ENCODE data around the gene ZFC3H1.

ZFC3H1 gene

DNA sequence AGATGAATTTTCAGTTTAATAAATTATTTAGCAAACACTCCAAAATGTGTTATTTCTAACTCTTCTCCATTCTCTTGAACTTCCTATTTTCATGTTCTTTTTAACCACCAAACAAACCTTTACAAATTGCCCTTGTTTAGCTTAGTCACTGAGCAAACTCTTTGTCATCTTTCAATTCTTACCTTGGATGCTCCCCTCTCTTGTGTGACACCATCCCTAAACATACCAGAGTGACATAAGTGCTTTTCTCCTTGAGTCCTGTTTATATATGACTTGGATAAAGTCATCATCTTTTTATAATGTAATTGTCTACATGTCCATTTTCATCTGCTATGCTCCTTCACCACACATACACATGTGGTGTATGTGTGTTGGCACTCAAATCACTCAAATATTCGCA is 18.8 kb upstream of the ZFC3H1 start:
- H3K9me3 ChIP-seq (ENCODE audit: control insufficient read depth, low read length): no peaks in the 10 kb centered on the region
- peaks cover 6% of the 10 kb centered on the region for H3K4me1 ChIP-seq (ENCODE audit: control insufficient read depth, insufficient read depth, low read depth, low read length)
- WGBS: no CpG with 5 or more reads among the region's 1 CpG
- no peak overlapping the region for H2AK5ac ChIP-seq (ENCODE audit: low read length, severe bottlenecking)
- H3K4me3 ChIP-seq (ENCODE audit: insufficient read depth in 1 of 2, low read depth in 1 of 2, low read length in 2 of 2): no peak overlapping the region
- H2BK5ac ChIP-seq (ENCODE audit: low read depth, low read length, poor library complexity, severe bottlenecking): no peak overlapping the region
- DNase-seq: no peak
- H3K14ac ChIP-seq (ENCODE audit: low read length in 2 of 2): no peak overlapping the region
- no peak overlapping the region for H3K27ac ChIP-seq (ENCODE audit: low read length, poor library complexity, severe bottlenecking)
- no peak overlapping the region for H3K9ac ChIP-seq (ENCODE audit: low read length)
- no peak overlapping the region for H4K91ac ChIP-seq (ENCODE audit: low read length)
- no peak overlapping the region for H2BK12ac ChIP-seq (ENCODE audit: low read length in 2 of 2)
- H3K4me2 ChIP-seq (ENCODE audit: low read length, poor library complexity, severe bottlenecking): no peak overlapping the region
- H2BK15ac ChIP-seq (ENCODE audit: low read depth, poor library complexity, severe bottlenecking): no peak overlapping the region
- H3K23ac ChIP-seq (ENCODE audit: low read length in 2 of 2): no peak overlapping the region
- H3K18ac ChIP-seq (ENCODE audit: low read depth in 1 of 2, low read length in 2 of 2): no peak overlapping the region
- H3K4ac ChIP-seq (ENCODE audit: low read depth in 1 of 2, low read length in 2 of 2): no peak overlapping the region
- H3K27me3 ChIP-seq (ENCODE audit: control insufficient read depth in 1 of 2, insufficient read depth in 1 of 2, low read length in 2 of 2): no peaks in the 10 kb centered on the region
- no peak overlapping the region for H4K8ac ChIP-seq (ENCODE audit: low read length)
- no peak overlapping the region for H2AFZ ChIP-seq (ENCODE audit: low read depth, low read length)
- H3K36me3 ChIP-seq (ENCODE audit: control insufficient read depth in 1 of 2, insufficient read depth in 2 of 2, low read depth in 1 of 2, low read length in 2 of 2): no peaks in the 10 kb centered on the region
- no peak overlapping the region for H2BK120ac ChIP-seq (ENCODE audit: low read depth, low read length)
- H3K79me1 ChIP-seq (replicated peaks; ENCODE audit: low read length, poor library complexity, severe bottlenecking): peaks cover 2% of the 10 kb centered on the region

DNA sequence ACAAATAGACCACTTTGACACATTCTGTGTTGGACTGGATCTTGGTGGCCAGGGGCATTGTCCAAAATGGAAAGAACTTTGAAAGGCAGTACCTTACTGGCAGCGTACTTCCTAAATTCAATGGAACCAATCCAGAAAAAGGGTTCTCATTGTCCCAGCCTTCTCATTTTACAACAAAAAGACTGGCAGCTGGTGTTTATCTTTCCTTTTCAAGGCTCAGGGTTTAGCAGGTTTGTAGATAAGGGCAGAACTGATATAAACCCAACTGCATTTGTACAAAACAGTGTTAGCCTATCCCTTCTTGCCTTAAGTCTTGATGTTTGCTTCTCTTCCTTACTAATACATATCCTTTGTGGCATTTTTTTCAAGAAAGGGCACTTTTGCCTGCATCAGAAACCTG is 8.2 kb upstream of the ZFC3H1 start:
- Histone ChIP-seq H3K4me2 (ENCODE audit: low read length, poor library complexity, severe bottlenecking) (no peak overlapping the region), H3K9ac (ENCODE audit: low read length) (no peak overlapping the region), H2BK15ac (ENCODE audit: low read depth, poor library complexity, severe bottlenecking) (no peak overlapping the region), H2BK120ac (ENCODE audit: low read depth, low read length) (no peak overlapping the region), H3K14ac (ENCODE audit: low read length in 2 of 2) (no peak overlapping the region), H3K4me3 (ENCODE audit: insufficient read depth in 1 of 2, low read depth in 1 of 2, low read length in 2 of 2) (no peak overlapping the region), H3K27me3 (ENCODE audit: control insufficient read depth in 1 of 2, insufficient read depth in 1 of 2, low read length in 2 of 2) (no peaks in the 10 kb centered on the region), H3K4ac (ENCODE audit: low read depth in 1 of 2, low read length in 2 of 2) (no peak overlapping the region), H3K9me3 (ENCODE audit: control insufficient read depth, low read length) (no peaks in the 10 kb centered on the region), H2AK5ac (ENCODE audit: low read length, severe bottlenecking) (no peak overlapping the region), H3K79me1 (replicated peaks; ENCODE audit: low read length, poor library complexity, severe bottlenecking) (peaks cover 8% of the 10 kb centered on the region), H2AFZ (ENCODE audit: low read depth, low read length) (no peak overlapping the region), H2BK5ac (ENCODE audit: low read depth, low read length, poor library complexity, severe bottlenecking) (no peak overlapping the region), H4K91ac (ENCODE audit: low read length) (no peak overlapping the region), H3K27ac (ENCODE audit: low read length, poor library complexity, severe bottlenecking) (no peak overlapping the region), H3K18ac (ENCODE audit: low read depth in 1 of 2, low read length in 2 of 2) (no peak overlapping the region), H3K23ac (ENCODE audit: low read length in 2 of 2) (no peak overlapping the region), H3K36me3 (ENCODE audit: control insufficient read depth in 1 of 2, insufficient read depth in 2 of 2, low read depth in 1 of 2, low read length in 2 of 2) (no peaks in the 10 kb centered on the region), H3K4me1 (ENCODE audit: control insufficient read depth, insufficient read depth, low read depth, low read length) (no peaks in the 10 kb centered on the region), H4K8ac (ENCODE audit: low read length) (no peak overlapping the region), H2BK12ac (ENCODE audit: low read length in 2 of 2) (no peak overlapping the region)
- no peak for DNase-seq
- WGBS: 85% methylated on average over 1 of the region's 1 CpG

DNA sequence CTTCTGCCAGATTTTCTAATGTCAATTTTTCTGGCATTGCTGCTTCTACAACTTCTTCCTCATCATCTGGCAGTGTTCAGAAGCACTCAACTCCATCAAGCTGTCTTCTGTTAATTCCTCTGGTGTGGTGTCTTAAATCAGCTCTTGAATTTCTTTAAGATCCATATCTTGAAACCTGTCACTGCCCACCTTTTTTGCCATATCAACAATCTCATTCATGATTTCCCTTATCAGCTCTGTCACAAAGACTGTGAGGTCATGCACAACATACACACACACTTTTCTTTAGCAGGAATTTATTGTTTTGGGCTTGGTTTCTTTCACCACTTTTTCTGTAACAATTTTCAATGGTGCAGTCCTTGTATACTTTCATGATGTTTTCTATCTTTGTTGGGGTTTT is 7.7 kb upstream of the ZFC3H1 start:
- Histone ChIP-seq H2AK5ac (ENCODE audit: low read length, severe bottlenecking) (no peak overlapping the region), H3K27me3 (ENCODE audit: control insufficient read depth in 1 of 2, insufficient read depth in 1 of 2, low read length in 2 of 2) (no peaks in the 10 kb centered on the region), H2BK15ac (ENCODE audit: low read depth, poor library complexity, severe bottlenecking) (no peak overlapping the region), H3K4me3 (ENCODE audit: insufficient read depth in 1 of 2, low read depth in 1 of 2, low read length in 2 of 2) (no peak overlapping the region), H3K4me2 (ENCODE audit: low read length, poor library complexity, severe bottlenecking) (no peak overlapping the region), H3K27ac (ENCODE audit: low read length, poor library complexity, severe bottlenecking) (no peak overlapping the region), H3K9me3 (ENCODE audit: control insufficient read depth, low read length) (no peaks in the 10 kb centered on the region), H2BK5ac (ENCODE audit: low read depth, low read length, poor library complexity, severe bottlenecking) (no peak overlapping the region), H3K4ac (ENCODE audit: low read depth in 1 of 2, low read length in 2 of 2) (no peak overlapping the region), H4K91ac (ENCODE audit: low read length) (no peak overlapping the region), H3K18ac (ENCODE audit: low read depth in 1 of 2, low read length in 2 of 2) (no peak overlapping the region), H4K8ac (ENCODE audit: low read length) (no peak overlapping the region), H3K36me3 (ENCODE audit: control insufficient read depth in 1 of 2, insufficient read depth in 2 of 2, low read depth in 1 of 2, low read length in 2 of 2) (no peaks in the 10 kb centered on the region), H2BK12ac (ENCODE audit: low read length in 2 of 2) (no peak overlapping the region), H2BK120ac (ENCODE audit: low read depth, low read length) (no peak overlapping the region), H3K23ac (ENCODE audit: low read length in 2 of 2) (no peak overlapping the region), H3K4me1 (ENCODE audit: control insufficient read depth, insufficient read depth, low read depth, low read length) (no peaks in the 10 kb centered on the region), H2AFZ (ENCODE audit: low read depth, low read length) (no peak overlapping the region), H3K79me1 (replicated peaks; ENCODE audit: low read length, poor library complexity, severe bottlenecking) (peaks cover 9% of the 10 kb centered on the region), H3K9ac (ENCODE audit: low read length) (no peak overlapping the region), H3K14ac (ENCODE audit: low read length in 2 of 2) (no peak overlapping the region)
- no peak for DNase-seq

DNA sequence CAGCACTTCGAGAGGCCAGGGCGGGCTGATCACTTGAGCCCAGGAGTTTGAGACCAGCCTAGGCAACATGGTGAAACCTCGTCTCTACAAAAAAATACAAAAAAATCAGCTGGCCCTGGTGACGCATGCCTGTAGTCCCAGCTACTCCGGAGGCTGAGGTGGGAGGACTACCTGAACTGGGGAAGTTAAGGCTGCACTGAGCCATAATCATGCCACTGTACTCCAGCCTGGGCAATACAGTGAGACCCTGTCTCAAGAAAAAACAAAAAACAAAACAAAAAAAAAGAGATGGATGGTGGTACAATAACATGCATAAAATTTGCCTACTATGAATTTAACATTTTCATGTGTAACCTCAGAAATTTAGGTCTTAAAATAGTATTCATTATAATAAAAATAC is 2.6 kb upstream of the ZFC3H1 start:
- no peak overlapping the region for H2AFZ ChIP-seq (ENCODE audit: low read depth, low read length)
- no peak overlapping the region for H3K18ac ChIP-seq (ENCODE audit: low read depth in 1 of 2, low read length in 2 of 2)
- H3K4me2 ChIP-seq (ENCODE audit: low read length, poor library complexity, severe bottlenecking): no peak overlapping the region
- H3K4me1 ChIP-seq (ENCODE audit: control insufficient read depth, insufficient read depth, low read depth, low read length): peaks cover 3% of the 10 kb centered on the region
- H3K36me3 ChIP-seq (ENCODE audit: control insufficient read depth in 1 of 2, insufficient read depth in 2 of 2, low read depth in 1 of 2, low read length in 2 of 2): no peaks in the 10 kb centered on the region
- no peak overlapping the region for H4K91ac ChIP-seq (ENCODE audit: low read length)
- no peaks in the 10 kb centered on the region for H3K9me3 ChIP-seq (ENCODE audit: control insufficient read depth, low read length)
- no peak for DNase-seq
- no peak overlapping the region for H3K27ac ChIP-seq (ENCODE audit: low read length, poor library complexity, severe bottlenecking)
- no peak overlapping the region for H3K4me3 ChIP-seq (ENCODE audit: insufficient read depth in 1 of 2, low read depth in 1 of 2, low read length in 2 of 2)
- peaks cover 12% of the 10 kb centered on the region for H3K79me1 ChIP-seq (replicated peaks; ENCODE audit: low read length, poor library complexity, severe bottlenecking)
- H2BK15ac ChIP-seq (ENCODE audit: low read depth, poor library complexity, severe bottlenecking): no peak overlapping the region
- WGBS: 98% methylated on average over 5 of the region's 5 CpGs
- H2AK5ac ChIP-seq (ENCODE audit: low read length, severe bottlenecking): no peak overlapping the region
- H2BK120ac ChIP-seq (ENCODE audit: low read depth, low read length): no peak overlapping the region
- no peak overlapping the region for H3K23ac ChIP-seq (ENCODE audit: low read length in 2 of 2)
- no peak overlapping the region for H3K9ac ChIP-seq (ENCODE audit: low read length)
- no peak overlapping the region for H2BK12ac ChIP-seq (ENCODE audit: low read length in 2 of 2)
- H3K4ac ChIP-seq (ENCODE audit: low read depth in 1 of 2, low read length in 2 of 2): no peak overlapping the region
- H3K14ac ChIP-seq (ENCODE audit: low read length in 2 of 2): no peak overlapping the region
- H3K27me3 ChIP-seq (ENCODE audit: control insufficient read depth in 1 of 2, insufficient read depth in 1 of 2, low read length in 2 of 2): no peaks in the 10 kb centered on the region
- H2BK5ac ChIP-seq (ENCODE audit: low read depth, low read length, poor library complexity, severe bottlenecking): no peak overlapping the region
- H4K8ac ChIP-seq (ENCODE audit: low read length): no peak overlapping the region

All from mesenchymal stem cell (in vitro differentiated cells and primary cell).